GM21515 (cell line): ENCODE data around the gene ERBB2.
"Not testable (repeated sequence)": the region's sequence is repeated elsewhere in the genome, so short reads cannot be mapped to it uniquely, and the experiment has no call there.

Experiments
- ATAC-seq: cut with Tn5 transposase; IDR thresholded peaks from one replicate; pipeline ENCODE4 v1.9.1; 2021; ENCODE audit not compliant: unreplicated experiment

The ERBB2 gene

DNA sequence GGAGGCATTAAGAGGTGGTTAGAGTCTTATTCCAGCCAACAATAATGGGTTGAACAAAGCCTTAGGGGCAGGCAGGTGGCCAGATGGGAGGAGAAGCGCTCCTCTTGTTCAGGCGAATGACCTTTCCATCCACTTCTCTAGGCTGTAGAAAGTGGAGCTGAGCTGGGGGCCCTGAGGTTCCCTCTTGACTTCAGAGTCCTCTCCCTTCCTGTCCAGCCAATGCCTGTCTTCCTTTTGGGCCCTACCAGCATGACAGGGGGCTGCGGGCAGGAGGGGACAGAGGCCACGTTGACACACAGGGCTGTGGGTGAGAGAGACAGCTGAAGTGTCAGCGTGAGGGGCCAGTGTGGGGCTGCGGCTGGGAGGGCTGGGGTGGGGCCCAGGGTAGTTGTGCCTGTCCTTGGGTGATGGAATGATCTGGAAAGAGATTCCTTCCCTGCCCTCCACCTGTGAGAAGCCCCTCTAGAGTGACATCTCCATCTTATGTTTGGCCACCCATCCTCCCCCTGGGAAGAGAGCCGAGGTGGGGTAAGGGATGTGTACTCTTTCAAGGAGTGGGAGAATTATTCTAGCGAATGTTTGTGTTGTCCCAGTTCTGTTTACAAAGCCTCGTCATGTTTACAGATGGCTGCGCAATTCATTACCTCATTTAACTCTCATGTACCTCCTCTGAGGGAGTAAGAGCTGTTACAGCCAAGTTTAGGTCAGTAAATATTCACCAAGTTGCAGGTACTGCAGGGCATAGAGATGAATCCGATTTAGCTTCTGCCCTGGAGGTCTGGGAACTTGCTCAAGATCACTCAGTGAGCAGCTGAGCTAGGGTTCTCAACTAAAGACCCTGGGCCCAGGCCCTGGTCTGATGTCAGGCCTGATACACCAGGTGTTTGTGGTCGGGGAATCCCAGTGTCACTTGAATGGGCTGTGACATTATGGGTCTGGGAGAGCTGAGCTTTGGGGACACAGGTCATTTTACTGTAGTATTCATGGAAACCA lies 3.3 kb downstream of the ERBB2 start:
- no peak for ATAC-seq

DNA sequence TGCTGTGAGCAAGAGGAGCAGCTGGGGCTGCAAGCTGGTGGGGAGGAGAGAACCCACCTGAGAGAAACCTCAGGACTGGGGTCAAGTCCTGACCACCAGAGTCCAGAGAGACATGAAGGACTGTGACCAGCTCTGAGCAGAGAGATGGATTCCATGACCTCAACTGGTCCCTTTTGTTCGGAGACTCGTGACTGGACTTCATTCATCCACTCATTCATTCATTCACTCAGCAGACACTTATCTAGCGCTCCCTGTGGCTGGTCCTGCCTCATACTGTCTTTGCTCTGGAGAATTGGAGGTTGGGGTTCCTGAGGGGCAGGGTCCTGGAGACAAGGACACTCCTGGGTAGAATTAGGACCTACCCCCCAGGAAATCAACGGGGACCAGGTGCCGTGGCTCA lies 4.0 kb downstream of the ERBB2 start:
- no peak for ATAC-seq

DNA sequence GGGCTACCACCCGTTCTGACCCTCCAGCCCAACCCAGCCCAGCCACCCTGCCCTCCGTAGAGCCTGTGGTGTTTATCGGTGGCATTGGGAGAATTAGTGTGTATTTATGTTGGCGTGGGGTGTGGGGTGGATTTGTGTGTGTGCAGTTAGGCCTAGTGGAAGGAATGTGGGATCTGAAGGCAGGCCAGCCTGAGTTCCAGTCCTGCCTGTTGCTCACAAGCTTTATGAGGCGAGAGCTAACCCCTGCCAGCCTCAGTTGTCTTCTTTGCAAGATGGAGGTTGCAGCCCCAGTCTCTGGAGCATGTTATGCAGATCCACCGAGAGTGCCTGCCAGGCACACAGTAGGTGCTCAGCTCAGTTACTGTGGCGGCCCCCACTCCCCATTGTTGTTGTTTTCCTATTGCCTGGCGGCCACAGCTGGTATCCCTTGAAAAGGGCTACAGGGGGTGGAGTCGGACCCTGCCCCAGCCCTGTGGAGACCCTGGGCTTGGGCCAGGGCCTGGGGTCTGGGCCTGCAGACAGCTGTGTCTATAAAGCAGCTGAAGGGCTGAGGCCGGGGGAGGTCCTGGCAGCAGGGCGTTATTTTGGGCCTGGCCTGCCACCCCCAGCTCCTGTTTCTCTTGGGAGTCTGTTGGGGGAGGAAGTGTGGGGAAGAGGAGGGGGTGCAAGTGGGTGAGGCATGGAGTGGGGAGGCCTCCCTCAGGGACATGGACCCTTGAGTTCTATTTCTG lies 5.1 kb downstream of the ERBB2 start:
- no peak for ATAC-seq

- ATAC-seq = no peak
These were observed 6.0 kb downstream of the ERBB2 start for GRCh38 chr17:39705786-39706348.

DNA sequence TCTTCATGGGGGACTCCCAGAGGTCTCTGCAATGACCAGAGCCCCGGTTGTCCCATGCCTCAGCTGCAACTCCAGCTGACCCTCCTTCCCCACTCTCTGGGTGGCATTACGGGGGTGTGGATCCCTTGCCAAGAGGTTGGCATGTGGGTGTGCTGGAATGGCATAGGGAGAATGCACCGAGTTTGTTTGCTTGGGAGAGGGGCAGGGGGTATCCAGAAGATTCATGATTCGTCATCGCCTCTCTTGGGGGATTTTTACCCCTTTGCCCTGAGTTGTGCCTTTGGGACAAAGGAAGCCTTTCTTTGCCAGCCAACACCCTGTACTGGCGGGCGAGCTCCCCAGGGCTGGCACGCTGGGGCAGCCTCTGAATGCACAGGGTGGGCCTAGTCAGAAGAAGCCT lies 6.5 kb downstream of the ERBB2 start:
- no peak for ATAC-seq

GRCh38 chr17:39706921-39707337 lies 7.1 kb downstream of the ERBB2 start:
- no peak for ATAC-seq

DNA sequence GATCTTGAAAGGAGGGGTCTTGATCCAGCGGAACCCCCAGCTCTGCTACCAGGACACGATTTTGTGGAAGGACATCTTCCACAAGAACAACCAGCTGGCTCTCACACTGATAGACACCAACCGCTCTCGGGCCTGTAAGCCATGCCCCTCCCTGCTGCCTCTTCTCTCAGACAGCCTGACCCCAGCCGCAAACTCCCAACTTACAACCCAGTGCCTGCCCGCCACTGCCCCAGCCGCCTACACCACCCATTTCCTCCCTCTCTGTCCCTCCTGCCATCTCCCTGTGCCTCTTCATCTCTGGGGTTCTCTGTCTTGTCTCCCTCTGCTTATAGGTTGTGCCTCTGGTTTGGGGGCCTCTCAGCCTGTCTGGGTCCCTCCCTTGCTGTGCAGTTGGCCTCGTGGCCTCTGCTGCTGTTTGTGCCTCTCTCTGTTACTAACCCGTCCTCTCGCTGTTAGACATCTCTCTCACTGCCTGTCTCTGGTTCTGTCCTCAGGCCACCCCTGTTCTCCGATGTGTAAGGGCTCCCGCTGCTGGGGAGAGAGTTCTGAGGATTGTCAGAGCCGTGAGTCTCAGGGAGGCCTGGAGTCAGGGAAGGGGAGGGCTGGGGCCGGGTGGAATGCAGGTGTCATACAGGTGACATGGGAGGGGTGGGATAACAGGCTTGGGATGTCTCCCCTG lies 9.6 kb downstream of the ERBB2 start:
- no peak for ATAC-seq

DNA sequence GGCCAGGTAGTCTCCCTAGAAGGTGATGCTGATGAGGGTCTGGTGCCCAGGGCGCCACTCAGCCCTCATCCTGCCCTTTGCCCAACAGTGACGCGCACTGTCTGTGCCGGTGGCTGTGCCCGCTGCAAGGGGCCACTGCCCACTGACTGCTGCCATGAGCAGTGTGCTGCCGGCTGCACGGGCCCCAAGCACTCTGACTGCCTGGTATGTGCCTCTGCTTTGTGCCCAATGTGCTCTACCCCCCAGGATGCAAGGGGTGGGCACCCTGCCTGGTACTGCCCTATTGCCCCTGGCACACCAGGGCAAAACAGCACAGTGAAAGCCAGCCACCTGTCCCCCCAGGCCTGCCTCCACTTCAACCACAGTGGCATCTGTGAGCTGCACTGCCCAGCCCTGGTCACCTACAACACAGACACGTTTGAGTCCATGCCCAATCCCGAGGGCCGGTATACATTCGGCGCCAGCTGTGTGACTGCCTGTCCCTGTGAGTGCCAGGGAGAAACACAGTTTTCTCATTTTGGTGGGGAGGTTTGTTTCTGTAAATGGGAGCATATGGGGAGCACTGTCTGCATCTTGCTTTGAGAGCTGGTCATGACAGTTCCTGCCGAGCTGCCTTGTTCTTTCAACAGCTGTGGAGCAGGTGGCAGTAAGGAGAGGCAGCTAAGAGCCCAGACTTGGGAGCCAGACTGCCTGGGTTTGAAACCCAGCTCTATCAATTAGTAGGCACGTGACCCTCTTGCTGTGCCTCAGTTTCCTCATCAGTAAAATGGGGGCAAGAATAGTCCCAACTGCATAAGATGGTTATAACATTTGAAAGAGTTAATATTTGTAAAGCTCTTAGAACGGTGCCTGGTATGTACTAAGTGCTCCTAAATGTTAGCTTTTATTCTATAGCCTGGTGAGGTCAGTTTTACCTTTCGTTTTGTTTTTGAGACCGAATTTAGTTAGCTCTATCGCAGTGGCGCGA lies 10.4 kb downstream of the ERBB2 start:
- no peak for ATAC-seq

DNA sequence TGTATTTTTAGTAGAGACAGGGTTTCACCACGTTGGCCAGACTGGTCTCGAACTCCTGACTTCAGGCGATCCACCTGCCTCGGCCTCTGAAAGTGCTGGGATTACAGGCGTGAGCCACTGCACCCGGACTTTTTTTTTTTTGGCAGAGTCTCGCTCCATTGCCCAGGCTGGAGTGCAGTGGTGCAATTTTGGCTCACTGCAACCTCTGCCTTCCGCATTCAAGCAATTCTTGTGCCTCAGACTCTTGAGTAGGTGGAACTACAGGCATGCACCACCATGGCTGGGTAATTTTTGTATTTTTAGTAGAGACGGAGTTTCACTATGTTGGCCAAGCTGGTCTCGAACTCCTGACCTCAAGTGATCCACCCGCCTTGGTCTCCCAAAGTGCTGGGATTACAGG lies 11.2 kb downstream of the ERBB2 start:
- ATAC-seq = not testable (repeated sequence)

DNA sequence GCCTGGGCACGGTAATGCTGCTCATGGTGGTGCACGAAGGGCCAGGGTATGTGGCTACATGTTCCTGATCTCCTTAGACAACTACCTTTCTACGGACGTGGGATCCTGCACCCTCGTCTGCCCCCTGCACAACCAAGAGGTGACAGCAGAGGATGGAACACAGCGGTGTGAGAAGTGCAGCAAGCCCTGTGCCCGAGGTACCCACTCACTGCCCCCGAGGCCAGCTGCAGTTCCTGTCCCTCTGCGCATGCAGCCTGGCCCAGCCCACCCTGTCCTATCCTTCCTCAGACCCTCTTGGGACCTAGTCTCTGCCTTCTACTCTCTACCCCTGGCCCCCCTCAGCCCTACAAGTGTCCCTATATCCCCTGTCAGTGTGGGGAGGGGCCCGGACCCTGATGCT lies 12.0 kb downstream of the ERBB2 start:
- ATAC-seq = no peak

- no peak for ATAC-seq
These were observed 14.4 kb downstream of the ERBB2 start for GRCh38 chr17:39714234-39714633.

DNA sequence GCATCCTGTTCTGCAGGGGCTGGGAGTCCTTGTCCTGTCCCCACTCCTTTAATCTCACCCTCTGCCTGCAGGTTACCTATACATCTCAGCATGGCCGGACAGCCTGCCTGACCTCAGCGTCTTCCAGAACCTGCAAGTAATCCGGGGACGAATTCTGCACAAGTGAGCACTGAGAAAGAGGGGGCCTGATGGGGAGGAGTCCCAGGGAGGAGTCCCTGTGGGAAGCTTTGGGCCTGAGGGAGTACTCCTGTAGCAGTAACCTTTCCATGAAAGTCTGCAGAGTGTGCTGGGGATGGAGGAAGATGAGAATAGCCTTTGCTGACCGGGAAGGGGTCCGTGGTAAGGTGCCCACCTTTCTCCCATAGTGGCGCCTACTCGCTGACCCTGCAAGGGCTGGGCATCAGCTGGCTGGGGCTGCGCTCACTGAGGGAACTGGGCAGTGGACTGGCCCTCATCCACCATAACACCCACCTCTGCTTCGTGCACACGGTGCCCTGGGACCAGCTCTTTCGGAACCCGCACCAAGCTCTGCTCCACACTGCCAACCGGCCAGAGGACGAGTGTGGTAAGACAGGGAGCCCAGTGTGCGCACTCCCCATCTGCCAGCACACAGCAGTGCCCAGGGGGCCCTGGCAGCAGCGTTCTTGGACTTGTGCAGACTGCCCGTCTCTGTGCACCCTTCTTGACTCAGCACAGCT lies 15.7 kb downstream of the ERBB2 start:
- ATAC-seq = no peak

- no peak for ATAC-seq
These were observed 16.4 kb downstream of the ERBB2 start for GRCh38 chr17:39716073-39716818.

DNA sequence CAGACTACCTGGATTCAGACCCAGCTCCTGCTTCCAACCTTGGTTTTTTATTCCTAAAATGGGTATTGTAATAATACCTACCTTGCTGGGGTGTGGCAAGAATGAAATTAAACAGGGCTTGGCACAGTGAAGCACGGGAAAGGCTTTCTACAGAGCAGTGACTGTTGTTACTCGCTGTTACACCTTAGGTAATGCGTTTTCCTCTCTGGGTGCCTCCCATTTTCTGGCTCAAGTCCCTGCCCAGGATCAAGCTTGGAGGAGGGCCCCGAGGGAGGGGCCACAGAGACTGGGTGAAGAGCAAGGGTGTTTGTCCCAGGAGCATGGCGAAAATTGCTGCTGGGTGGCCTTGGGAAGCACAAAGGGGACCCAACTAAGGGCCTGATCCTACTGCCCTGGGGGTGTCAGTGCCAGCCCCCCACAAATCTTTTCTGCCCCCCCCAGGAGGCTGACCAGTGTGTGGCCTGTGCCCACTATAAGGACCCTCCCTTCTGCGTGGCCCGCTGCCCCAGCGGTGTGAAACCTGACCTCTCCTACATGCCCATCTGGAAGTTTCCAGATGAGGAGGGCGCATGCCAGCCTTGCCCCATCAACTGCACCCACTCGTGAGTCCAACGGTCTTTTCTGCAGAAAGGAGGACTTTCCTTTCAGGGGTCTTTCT lies 17.1 kb downstream of the ERBB2 start:
- ATAC-seq = no peak

GRCh38 chr17:39717660-39718059 lies 17.8 kb downstream of the ERBB2 start:
- no peak for ATAC-seq

DNA sequence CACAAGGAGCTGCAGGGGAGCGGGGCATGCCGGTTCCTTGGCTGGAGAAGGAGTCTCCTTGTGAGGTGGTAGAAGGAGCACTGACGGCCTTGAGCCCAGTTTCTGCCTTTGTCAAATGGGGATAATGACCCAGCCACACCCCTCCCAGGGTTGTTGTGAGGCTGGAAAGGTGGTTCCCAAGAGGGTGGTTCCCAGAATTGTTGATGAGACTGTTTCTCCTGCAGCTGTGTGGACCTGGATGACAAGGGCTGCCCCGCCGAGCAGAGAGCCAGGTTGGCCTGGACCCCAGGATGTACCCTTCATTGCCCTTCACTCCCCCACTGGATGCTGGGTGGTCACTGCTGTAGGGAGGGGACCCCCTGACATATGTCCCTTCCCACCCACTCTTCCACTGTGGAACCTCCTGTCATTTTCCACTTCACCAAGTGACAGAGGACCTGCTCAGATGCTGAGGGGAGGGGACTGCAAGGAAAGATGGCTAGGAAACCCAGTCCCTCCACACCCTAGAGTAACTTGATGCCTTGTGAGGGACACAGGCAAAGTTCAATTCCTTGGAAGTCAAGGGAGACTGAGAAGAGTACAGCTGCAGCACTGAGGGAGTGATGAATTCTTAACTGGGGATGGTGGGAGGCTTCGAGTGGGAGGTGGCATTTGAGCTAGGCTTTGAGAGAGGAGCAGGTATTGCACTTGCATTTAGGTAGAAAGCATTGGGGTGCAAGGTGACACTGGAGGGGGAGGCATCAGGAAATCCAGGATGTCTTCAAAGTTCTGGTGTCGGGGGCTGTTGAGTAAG lies 19.9 kb downstream of the ERBB2 start:
- no peak for ATAC-seq

DNA sequence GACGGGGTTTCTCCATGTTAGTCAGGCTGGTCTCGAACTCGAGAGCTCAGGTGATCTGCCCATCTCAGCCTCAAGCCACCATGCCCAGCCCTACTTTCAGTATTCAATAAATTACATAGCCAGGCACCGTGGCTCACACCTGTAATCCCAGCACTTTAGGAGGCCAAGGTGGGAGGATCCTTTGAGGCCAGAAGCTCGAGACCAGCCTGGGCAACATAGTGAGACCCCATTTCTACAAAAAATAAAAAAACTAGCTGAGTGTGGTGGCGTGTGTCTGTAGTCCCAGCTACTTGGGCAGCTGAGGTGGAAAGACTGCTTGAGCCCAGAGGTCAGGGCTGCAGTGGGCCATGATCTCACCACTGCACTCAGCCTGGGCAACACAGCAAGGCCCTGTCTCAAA lies 22.2 kb downstream of the ERBB2 start:
- no peak for ATAC-seq
